ENCODE measurements around the gene VGLL4. TPM values are rescaled to one million over a fixed set of nuclear protein-coding genes. Genes with fewer than 3 reads are reported as not detected.
A peak's percentile ranks its signal among the peaks of the same experiment; 100 is the strongest.
"Not testable (repeated sequence)": the region's sequence is repeated elsewhere in the genome, so short reads cannot be mapped to it uniquely, and the experiment has no call there.

The VGLL4 gene
- total RNA-seq, 1 donor from 2014 or later, result 29.4 TPM

- Mint-ChIP-seq H3K27me3 (ENCODE audit: unreplicated experiment) (no peaks in the 10 kb centered on the region), H3K36me3 (ENCODE audit: unreplicated experiment) (no peaks in the 10 kb centered on the region), H3K4me1 (ENCODE audit: low read depth, unreplicated experiment) (peaks cover 23% of the 10 kb centered on the region), H3K4me3 (ENCODE audit: unreplicated experiment) (peak overlapping the region; percentile 28), H3K27ac (ENCODE audit: unreplicated experiment) (peak overlapping the region; percentile 67), H3K9me3 (ENCODE audit: unreplicated experiment) (peaks cover 5% of the 10 kb centered on the region)
- no peak for DNase-seq
- TF ChIP-seq CTCF (IDR thresholded peaks at IDR 0.05; ENCODE audit: partially characterized antibody, unreplicated experiment), result no peak
Observed at GRCh38 chr3:11601446-11602238, 42.1 kb downstream of the VGLL4 start.

GRCh38 chr3:11600501-11601282, 43.0 kb downstream of the VGLL4 start:
- no peaks in the 10 kb centered on the region for H3K36me3 Mint-ChIP-seq (ENCODE audit: unreplicated experiment)
- no peak for DNase-seq
- H3K27me3 Mint-ChIP-seq (ENCODE audit: unreplicated experiment), result no peaks in the 10 kb centered on the region
- H3K27ac Mint-ChIP-seq (ENCODE audit: unreplicated experiment), result peak overlapping the region; percentile 67
- peaks cover 23% of the 10 kb centered on the region for H3K4me1 Mint-ChIP-seq (ENCODE audit: low read depth, unreplicated experiment)
- peaks cover 5% of the 10 kb centered on the region for H3K9me3 Mint-ChIP-seq (ENCODE audit: unreplicated experiment)
- H3K4me3 Mint-ChIP-seq (ENCODE audit: unreplicated experiment), result peak overlapping the region; percentile 28
- no peak for TF ChIP-seq CTCF (IDR thresholded peaks at IDR 0.05; ENCODE audit: partially characterized antibody, unreplicated experiment)

GRCh38 chr3:11596387-11596786, 47.3 kb downstream of the VGLL4 start:
- H3K27ac Mint-ChIP-seq (ENCODE audit: unreplicated experiment), result no peak overlapping the region
- DNase-seq, result no peak
- H3K9me3 Mint-ChIP-seq (ENCODE audit: unreplicated experiment), result peaks cover 4% of the 10 kb centered on the region
- peaks cover 29% of the 10 kb centered on the region for H3K4me1 Mint-ChIP-seq (ENCODE audit: low read depth, unreplicated experiment)
- no peaks in the 10 kb centered on the region for H3K36me3 Mint-ChIP-seq (ENCODE audit: unreplicated experiment)
- TF ChIP-seq CTCF (IDR thresholded peaks at IDR 0.05; ENCODE audit: partially characterized antibody, unreplicated experiment), result no peak
- no peak overlapping the region for H3K4me3 Mint-ChIP-seq (ENCODE audit: unreplicated experiment)
- H3K27me3 Mint-ChIP-seq (ENCODE audit: unreplicated experiment), result peaks cover 2% of the 10 kb centered on the region

GRCh38 chr3:11595024-11595423, 48.7 kb downstream of the VGLL4 start:
- H3K27me3 Mint-ChIP-seq (ENCODE audit: unreplicated experiment); DNase-seq; H3K9me3 Mint-ChIP-seq (ENCODE audit: unreplicated experiment); H3K27ac Mint-ChIP-seq (ENCODE audit: unreplicated experiment); H3K4me3 Mint-ChIP-seq (ENCODE audit: unreplicated experiment); H3K36me3 Mint-ChIP-seq (ENCODE audit: unreplicated experiment): not testable (repeated sequence)
- H3K4me1 Mint-ChIP-seq (ENCODE audit: low read depth, unreplicated experiment), result peaks cover 27% of the 10 kb centered on the region

- Mint-ChIP-seq H3K4me3 (ENCODE audit: unreplicated experiment) (no peak overlapping the region), H3K27me3 (ENCODE audit: unreplicated experiment) (peaks cover 2% of the 10 kb centered on the region), H3K9me3 (ENCODE audit: unreplicated experiment) (peaks cover 2% of the 10 kb centered on the region), H3K27ac (ENCODE audit: unreplicated experiment) (no peak overlapping the region), H3K36me3 (ENCODE audit: unreplicated experiment) (no peaks in the 10 kb centered on the region), H3K4me1 (ENCODE audit: low read depth, unreplicated experiment) (peaks cover 29% of the 10 kb centered on the region)
- no peak for DNase-seq
- no peak for TF ChIP-seq CTCF (IDR thresholded peaks at IDR 0.05; ENCODE audit: partially characterized antibody, unreplicated experiment)
Observed at GRCh38 chr3:11593318-11594034, 50.2 kb downstream of the VGLL4 start.

All from glutamatergic neuron (in vitro differentiated cells).